Measurements from ENCODE around the gene RPL23. TPM values are rescaled to one million over a fixed set of nuclear protein-coding genes. Genes with fewer than 3 reads are reported as not detected.

Gene RPL23
- total RNA-seq, 2 donors from 2014 or later, result 1,821 to 1,859 TPM

Other genes with a start within 250 kb of the RPL23 start
- gene SRCIN1, start 247.8 kb downstream of the RPL23 start, total RNA-seq, result under 1 TPM; 0.26 to 0.52 TPM
- gene EPOP, start 178.8 kb downstream of the RPL23 start, total RNA-seq, result 1 to 10 TPM in 1 of 2 donors, under 1 TPM in 1; 0.60 to 1.1 TPM
- 100 to 1,000 TPM; 304 to 334 TPM for gene MLLT6, start 148.4 kb downstream of the RPL23 start, total RNA-seq
- gene CISD3, start 123.4 kb downstream of the RPL23 start, total RNA-seq, result 10 to 100 TPM; 12.0 to 12.8 TPM
- not detected for gene PCGF2, start 105.4 kb downstream of the RPL23 start, total RNA-seq
- 10 to 100 TPM; 78.5 to 85.5 TPM for gene PSMB3, start 101.0 kb downstream of the RPL23 start, total RNA-seq
- 10 to 100 TPM; 28.2 to 33.5 TPM for gene PIP4K2B, start 54.2 kb downstream of the RPL23 start, total RNA-seq
- 10 to 100 TPM; 69.6 to 88.5 TPM for gene CWC25, start 28.4 kb downstream of the RPL23 start, total RNA-seq
- gene LASP1, start 16.3 kb upstream of the RPL23 start, total RNA-seq, result 100 to 1,000 TPM; 106 to 115 TPM
- not detected for gene FBXO47, start 113.7 kb upstream of the RPL23 start, total RNA-seq

All from T-helper 17 cell (primary cell).